Left ventricle myocardium superior (tissue), 1 donor: ENCODE results near the gene EEF2K. TPM values are rescaled to one million over a fixed set of nuclear protein-coding genes. Genes with fewer than 3 reads are reported as not detected.
"Not testable (repeated sequence)": the region's sequence is repeated elsewhere in the genome, so short reads cannot be mapped to it uniquely, and the experiment has no call there.

ENCODE experiments used
- ATAC-seq: fragments of 200-7000 bp; cut with Tn5 transposase; one replicate; pipeline ENCODE4 v1.9.1; 2020; ENCODE audit warnings: mild to moderate bottlenecking, moderate library complexity
- DNase-seq: peaks from one replicate; pipeline ENCODE4 v3.0.0-alpha.2; 2020
- intact Hi-C: fragments of 100-400 bp; cut with micrococcal nuclease; formaldehyde crosslinking; loops from one replicate; pipeline ENCODE4 v1.11.0; 2022
- total RNA-seq: library from RNA; stranded (reverse); fragmentation: NEBNext Ultra II Directional; extraction: Animal tissue kit (Norgen Biotek cat#: 25700); gene quantifications from one replicate; pipeline ENCODE4 v1.2.1, GENCODE V29; 2021
- donor health status: DM: no; HTN: yes; CAD: no; lungs with severe emphysema.

Gene EEF2K
- total RNA-seq, 1 donor from 2014 or later = 29.9 TPM

- intact Hi-C loops = loop anchor here (5.0 to 10.0 kb wide), 2 partner anchors 103 to 191 kb away; no protein-coding TSS in a partner anchor
- ATAC-seq = no peak
- DNase-seq = no peak
Measured at GRCh38 chr16:22188267-22188594, 17.8 kb upstream of the EEF2K start.

GRCh38 chr16:22188595-22189442 is 17.3 kb upstream of the EEF2K start:
- intact Hi-C loops = loop anchor here (5.0 to 10.0 kb wide), 2 partner anchors 104 to 192 kb away; no protein-coding TSS in a partner anchor
- ATAC-seq (no peak), DNase-seq (peak; percentile 61)

- DNase-seq = peak; percentile 62
- intact Hi-C loops = loop anchor here (5.0 to 10.0 kb wide), 2 partner anchors 105 to 192 kb away; no protein-coding TSS in a partner anchor
- no peak for ATAC-seq
Measured at GRCh38 chr16:22189473-22190080, 16.5 kb upstream of the EEF2K start.

GRCh38 chr16:22190081-22190775 is 15.8 kb upstream of the EEF2K start:
- DNase-seq (no peak), ATAC-seq (peak; percentile 75)
- intact Hi-C loops = no loop called here

GRCh38 chr16:22190776-22191531 is 15.1 kb upstream of the EEF2K start:
- intact Hi-C loops = no loop called here
- peak; percentile 100 for DNase-seq

GRCh38 chr16:22191532-22192260 is 14.4 kb upstream of the EEF2K start:
- ATAC-seq = no peak
- intact Hi-C loops = no loop called here
- DNase-seq = no peak

More at GRCh38 chr16:22190776-22191531, 15.1 kb upstream of the EEF2K start:
- peak; percentile 79 for ATAC-seq

- intact Hi-C loops = no loop called here
- DNase-seq (peak; percentile 82), ATAC-seq (peak; percentile 16)
Measured at GRCh38 chr16:22192261-22193062, 13.6 kb upstream of the EEF2K start.

GRCh38 chr16:22193063-22193411 is 13.0 kb upstream of the EEF2K start:
- intact Hi-C loops = no loop called here
- no peak for ATAC-seq
- no peak for DNase-seq

- DNase-seq (no peak), ATAC-seq (no peak)
- intact Hi-C loops = loop anchor here (5.0 kb wide), 1 partner anchor 102 kb away; the partner anchor contains the start of gene POLR3E
Measured at GRCh38 chr16:22194707-22195444, 11.2 kb upstream of the EEF2K start.

GRCh38 chr16:22195445-22195694 is 10.7 kb upstream of the EEF2K start:
- no peak for ATAC-seq
- no peak for DNase-seq
- intact Hi-C loops = loop anchor here (5.0 kb wide), 1 partner anchor 102 kb away; the partner anchor contains the start of gene POLR3E

GRCh38 chr16:22195695-22196558 is 10.2 kb upstream of the EEF2K start:
- intact Hi-C loops = loop anchor here (5.0 kb wide), 1 partner anchor 101 kb away; the partner anchor contains the start of gene POLR3E
- DNase-seq (peak; percentile 91), ATAC-seq (peak; percentile 46)

- ATAC-seq, DNase-seq: not testable (repeated sequence)
- intact Hi-C loops = loop anchor here (5.0 kb wide), 1 partner anchor 101 kb away; the partner anchor contains the start of gene POLR3E
Measured at GRCh38 chr16:22196559-22197168, 9.4 kb upstream of the EEF2K start.

GRCh38 chr16:22198547-22199293 is 7.4 kb upstream of the EEF2K start:
- intact Hi-C loops = loop anchor here (5.0 kb wide), 1 partner anchor 99 kb away; the partner anchor contains the start of gene POLR3E
- ATAC-seq = no peak
- DNase-seq = no peak

GRCh38 chr16:22202261-22202637 is 3.8 kb upstream of the EEF2K start:
- ATAC-seq = no peak
- no peak for DNase-seq
- intact Hi-C loops = no loop called here

- intact Hi-C loops = no loop called here
- ATAC-seq = no peak
- DNase-seq = no peak
Measured at GRCh38 chr16:22203091-22203490, 3.0 kb upstream of the EEF2K start.
